ENCODE results near the gene LITAFD.

Gene LITAFD

DNA sequence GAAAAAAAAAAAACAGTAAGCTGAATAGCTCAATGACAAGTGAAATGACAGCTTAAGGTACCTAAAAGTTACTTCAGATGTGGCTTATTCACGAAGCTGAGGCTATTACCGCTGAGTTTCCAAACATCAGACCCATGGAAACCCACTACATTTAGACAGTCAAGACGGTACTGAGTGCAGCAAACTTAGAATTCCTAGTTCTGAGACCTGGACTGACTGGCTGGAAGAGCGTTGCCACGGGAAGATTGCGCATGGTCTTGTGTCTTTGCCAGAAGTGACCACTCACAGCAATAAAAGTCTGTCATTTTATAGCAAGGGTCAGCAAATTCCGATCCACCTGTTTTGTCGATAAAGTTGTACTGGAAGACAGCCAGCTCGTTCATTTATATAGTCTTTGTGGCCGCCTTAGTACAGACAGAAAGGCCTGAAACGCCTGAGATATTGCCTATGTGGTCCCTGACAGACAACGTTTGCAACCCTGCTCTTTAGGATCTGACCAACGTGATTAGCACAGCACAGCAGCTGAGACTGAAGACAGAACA lies 19.2 kb downstream of the LITAFD start:
- H3K9me2 ChIP-seq (replicated peaks; ENCODE audit: control insufficient read depth, low read length): no peaks in the 10 kb centered on the region
- H3K27ac ChIP-seq (ENCODE audit: low read depth, low read length): no peak overlapping the region
- H3K4me2 ChIP-seq (ENCODE audit: low read length): no peak overlapping the region
- H3K27me3 ChIP-seq (ENCODE audit: control insufficient read depth, low read length): no peaks in the 10 kb centered on the region
- no peak for TF ChIP-seq EZH2phosphoT487 (IDR thresholded peaks at IDR 0.05; ENCODE audit: borderline replicate concordance, low read length)
- TF ChIP-seq, protein P1, sequence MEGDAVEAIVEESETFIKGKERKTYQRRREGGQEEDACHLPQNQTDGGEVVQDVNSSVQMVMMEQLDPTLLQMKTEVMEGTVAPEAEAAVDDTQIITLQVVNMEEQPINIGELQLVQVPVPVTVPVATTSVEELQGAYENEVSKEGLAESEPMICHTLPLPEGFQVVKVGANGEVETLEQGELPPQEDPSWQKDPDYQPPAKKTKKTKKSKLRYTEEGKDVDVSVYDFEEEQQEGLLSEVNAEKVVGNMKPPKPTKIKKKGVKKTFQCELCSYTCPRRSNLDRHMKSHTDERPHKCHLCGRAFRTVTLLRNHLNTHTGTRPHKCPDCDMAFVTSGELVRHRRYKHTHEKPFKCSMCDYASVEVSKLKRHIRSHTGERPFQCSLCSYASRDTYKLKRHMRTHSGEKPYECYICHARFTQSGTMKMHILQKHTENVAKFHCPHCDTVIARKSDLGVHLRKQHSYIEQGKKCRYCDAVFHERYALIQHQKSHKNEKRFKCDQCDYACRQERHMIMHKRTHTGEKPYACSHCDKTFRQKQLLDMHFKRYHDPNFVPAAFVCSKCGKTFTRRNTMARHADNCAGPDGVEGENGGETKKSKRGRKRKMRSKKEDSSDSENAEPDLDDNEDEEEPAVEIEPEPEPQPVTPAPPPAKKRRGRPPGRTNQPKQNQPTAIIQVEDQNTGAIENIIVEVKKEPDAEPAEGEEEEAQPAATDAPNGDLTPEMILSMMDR (IDR thresholded peaks at IDR 0.05; ENCODE audit: low read depth, low read length, poor library complexity, severe bottlenecking): no peak
- no peaks in the 10 kb centered on the region; the same call in 1 of the 2 replicates for H3K79me2 ChIP-seq (ENCODE audit: control insufficient read depth, low read length)
- no peak overlapping the region for H3K4me3 ChIP-seq (ENCODE audit: low read length)
- H3K36me3 ChIP-seq (ENCODE audit: control insufficient read depth, low read length): peaks cover 93% of the 10 kb centered on the region
- peaks cover 7% of the 10 kb centered on the region; the same call in 1 of the 2 replicates for H3F3A ChIP-seq (ENCODE audit: control insufficient read depth, insufficient read depth)
- 0 out of 2 replicates have a peak, but pooled peaks cover 9% of the 10 kb centered on the region for H4K20me1 ChIP-seq (ENCODE audit: control insufficient read depth, insufficient read depth, low read depth, low read length)
- H3K9me3 ChIP-seq (ENCODE audit: control insufficient read depth, insufficient read depth, low read length): no peaks in the 10 kb centered on the region
- H3K4me1 ChIP-seq (ENCODE audit: control insufficient read depth, low read length): no peaks in the 10 kb centered on the region

DNA sequence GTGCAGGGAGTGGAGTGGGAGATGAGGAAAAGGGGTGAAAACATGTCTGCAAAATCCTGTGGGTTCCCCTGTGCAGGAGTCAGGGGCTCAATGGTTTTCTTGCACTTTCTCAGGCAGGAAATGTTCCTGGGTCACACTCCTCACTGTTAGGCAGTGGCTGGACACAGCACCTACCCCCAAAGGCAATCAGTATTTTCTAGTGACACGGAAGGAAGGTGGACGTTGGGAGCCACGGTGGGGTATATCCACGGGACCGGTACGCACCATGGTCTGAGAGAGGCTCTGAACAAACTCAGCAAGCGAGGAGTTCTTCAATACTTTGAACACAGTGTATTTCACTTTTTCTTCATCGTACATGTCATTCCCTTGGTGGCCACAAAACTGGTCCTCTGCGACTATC lies 20.9 kb downstream of the LITAFD start:
- Histone ChIP-seq H3K36me3 (ENCODE audit: control insufficient read depth, low read length) (peaks cover 94% of the 10 kb centered on the region), H4K20me1 (ENCODE audit: control insufficient read depth, insufficient read depth, low read depth, low read length) (0 out of 2 replicates have a peak, but pooled peaks cover 9% of the 10 kb centered on the region), H3K27ac (ENCODE audit: low read depth, low read length) (no peak overlapping the region), H3F3A (ENCODE audit: control insufficient read depth, insufficient read depth) (peaks cover 8% of the 10 kb centered on the region; the same call in 1 of the 2 replicates), H3K4me2 (ENCODE audit: low read length) (no peak overlapping the region), H3K4me3 (ENCODE audit: low read length) (no peak overlapping the region), H3K4me1 (ENCODE audit: control insufficient read depth, low read length) (no peaks in the 10 kb centered on the region), H3K9me3 (ENCODE audit: control insufficient read depth, insufficient read depth, low read length) (no peaks in the 10 kb centered on the region), H3K9me2 (replicated peaks; ENCODE audit: control insufficient read depth, low read length) (no peaks in the 10 kb centered on the region), H3K27me3 (ENCODE audit: control insufficient read depth, low read length) (no peaks in the 10 kb centered on the region), H3K79me2 (ENCODE audit: control insufficient read depth, low read length) (no peaks in the 10 kb centered on the region; the same call in 1 of the 2 replicates)
- no peak for TF ChIP-seq EZH2phosphoT487 (IDR thresholded peaks at IDR 0.05; ENCODE audit: borderline replicate concordance, low read length)
- TF ChIP-seq, protein P1 (IDR thresholded peaks at IDR 0.05; ENCODE audit: low read depth, low read length, poor library complexity, severe bottlenecking): no peak

DNA sequence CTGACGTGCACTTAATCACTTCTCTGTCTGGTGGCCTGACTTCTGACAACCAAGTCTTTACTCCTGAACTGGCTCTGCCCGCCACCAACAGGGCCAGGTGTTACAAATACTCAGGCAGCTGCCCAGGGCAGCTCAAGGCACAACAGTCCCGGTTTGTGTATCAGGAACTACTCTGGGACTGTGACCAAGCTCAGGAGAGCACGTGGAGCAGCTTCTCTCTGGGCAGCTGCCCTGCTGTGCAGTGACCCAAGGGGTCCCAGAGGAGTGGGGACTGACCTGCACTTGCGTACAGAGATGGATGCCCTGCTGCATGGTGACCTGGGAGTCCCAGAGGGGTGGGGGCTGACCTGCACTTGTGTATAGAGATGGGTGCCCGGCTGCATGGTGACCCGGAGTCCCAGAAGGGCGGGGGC lies 21.9 kb downstream of the LITAFD start:
- H3K79me2 ChIP-seq (ENCODE audit: control insufficient read depth, low read length): peaks cover under 1% of the 10 kb centered on the region
- H3K9me2 ChIP-seq (replicated peaks; ENCODE audit: control insufficient read depth, low read length): no peaks in the 10 kb centered on the region
- TF ChIP-seq, protein P1 (IDR thresholded peaks at IDR 0.05; ENCODE audit: low read depth, low read length, poor library complexity, severe bottlenecking): no peak
- no peak for TF ChIP-seq EZH2phosphoT487 (IDR thresholded peaks at IDR 0.05; ENCODE audit: borderline replicate concordance, low read length)
- H3K27me3 ChIP-seq (ENCODE audit: control insufficient read depth, low read length): no peaks in the 10 kb centered on the region
- no peaks in the 10 kb centered on the region for H3K9me3 ChIP-seq (ENCODE audit: control insufficient read depth, insufficient read depth, low read length)
- H4K20me1 ChIP-seq (ENCODE audit: control insufficient read depth, insufficient read depth, low read depth, low read length): 0 out of 2 replicates have a peak, but pooled peaks cover 9% of the 10 kb centered on the region
- peaks cover 8% of the 10 kb centered on the region; the same call in 1 of the 2 replicates for H3F3A ChIP-seq (ENCODE audit: control insufficient read depth, insufficient read depth)
- H3K4me1 ChIP-seq (ENCODE audit: control insufficient read depth, low read length): no peaks in the 10 kb centered on the region
- H3K4me2 ChIP-seq (ENCODE audit: low read length): no peak overlapping the region
- no peak overlapping the region for H3K27ac ChIP-seq (ENCODE audit: low read depth, low read length)
- H3K4me3 ChIP-seq (ENCODE audit: low read length): no peak overlapping the region
- peaks cover 94% of the 10 kb centered on the region for H3K36me3 ChIP-seq (ENCODE audit: control insufficient read depth, low read length)
